HepG2 (cell line): ENCODE data around the gene ZNF341. TPM values are rescaled to one million over a fixed set of nuclear protein-coding genes. Genes with fewer than 3 reads are reported as not detected.
A peak's percentile ranks its signal among the peaks of the same experiment; 100 is the strongest.

Source experiments
- DMTF1 ChIP-seq: sonication (generic); formaldehyde crosslinking; IDR thresholded peaks from 2 replicates; pipeline ENCODE4 v1.4.0; 2020; ENCODE audit warnings: mild to moderate bottlenecking, missing genetic modification reagents
- GABPA ChIP-seq, 2 experiments: IDR thresholded peaks; 2 replicates each; pipeline ENCODE4 v1.6.1; 2011 to 2016; ENCODE audit warnings: low read depth in 2 of 2, low read length in 1 of 2, missing biosample characterization in 1 of 2, missing genetic modification characterization in 1 of 2
- HCFC1 ChIP-seq: fragments of 150-350 bp; IDR thresholded peaks from 2 replicates; pipeline ENCODE4 v1.6.1; 2014; ENCODE audit warnings: low read depth, low read length
- HINFP ChIP-seq: sonication (generic); formaldehyde crosslinking; IDR thresholded peaks from 2 replicates; pipeline ENCODE4 v1.4.0; 2020; ENCODE audit warnings: low read depth, mild to moderate bottlenecking, missing genetic modification reagents
- HIVEP1 ChIP-seq: sonication (generic); formaldehyde crosslinking; IDR thresholded peaks from 2 replicates; pipeline ENCODE4 v1.4.0; 2020; ENCODE audit warnings: mild to moderate bottlenecking, missing genetic modification reagents
- IKZF4 ChIP-seq: sonication (generic); formaldehyde crosslinking; IDR thresholded peaks from 2 replicates; pipeline ENCODE4 v1.5.1; 2020; ENCODE audit warnings: borderline replicate concordance, mild to moderate bottlenecking, low read depth, missing genetic modification reagents; ENCODE audit errors: not compliant biosample characterization
- IRF2 ChIP-seq: IDR thresholded peaks from 2 replicates; pipeline ENCODE4 v1.6.1; 2018; ENCODE audit warnings: missing genetic modification reagents, missing compliant biosample characterization
- NFKB2 ChIP-seq: sonication (generic); formaldehyde crosslinking; IDR thresholded peaks from 2 replicates; pipeline ENCODE4 v1.4.0; 2020; ENCODE audit warnings: missing genetic modification reagents, borderline replicate concordance
- RFXAP ChIP-seq: sonication (generic); formaldehyde crosslinking; IDR thresholded peaks from 2 replicates; pipeline ENCODE4 v1.4.0; 2020; ENCODE audit warnings: missing genetic modification reagents, borderline replicate concordance
- SIX1 ChIP-seq: sonication (generic); formaldehyde crosslinking; IDR thresholded peaks from 2 replicates; pipeline ENCODE4 v1.4.0; 2020; ENCODE audit warnings: missing genetic modification reagents, borderline replicate concordance
- SRF ChIP-seq: IDR thresholded peaks from 2 replicates; pipeline ENCODE4 v1.6.1; 2011; ENCODE audit warnings: mild to moderate bottlenecking, low read depth, low read length, moderate library complexity
- SRSF1 ChIP-seq: fragments of 200-400 bp; formaldehyde crosslinking; optimal IDR thresholded peaks from 2 replicates; pipeline ENCODE3; 2017; ENCODE audit warnings: mild to moderate bottlenecking, low read depth, low read length, moderate library complexity
- SRY ChIP-seq: sonication (generic); formaldehyde crosslinking; IDR thresholded peaks from 2 replicates; pipeline ENCODE4 v1.8.0; 2022; ENCODE audit warnings: mild to moderate bottlenecking, missing genetic modification reagents
- ZMAT5 ChIP-seq: sonication (generic); formaldehyde crosslinking; IDR thresholded peaks from 2 replicates; pipeline ENCODE4 v1.5.0; 2020; ENCODE audit warnings: mild to moderate bottlenecking, low read depth, missing genetic modification reagents, borderline replicate concordance
- ZNF224 ChIP-seq: sonication (generic); formaldehyde crosslinking; IDR thresholded peaks from 2 replicates; pipeline ENCODE4 v1.5.0; 2020; ENCODE audit warnings: mild to moderate bottlenecking, missing genetic modification reagents
- ZNF430 ChIP-seq: sonication (generic); formaldehyde crosslinking; IDR thresholded peaks from 2 replicates; pipeline ENCODE4 v1.9.0; 2021; ENCODE audit warnings: mild to moderate bottlenecking, missing genetic modification reagents
- ZNF558 ChIP-seq: sonication (generic); formaldehyde crosslinking; IDR thresholded peaks from 2 replicates; pipeline ENCODE4 v1.9.0; 2022; ENCODE audit warnings: mild to moderate bottlenecking, missing genetic modification reagents, borderline replicate concordance
- ZNF609 ChIP-seq: sonication (generic); formaldehyde crosslinking; IDR thresholded peaks from 2 replicates; pipeline ENCODE4 v1.4.0; 2020; ENCODE audit warnings: mild to moderate bottlenecking, missing genetic modification reagents, borderline replicate concordance
- polyA plus RNA-seq, 8 experiments: library from polyadenylated mRNA; depleted of rRNA in 3 of 8; stranded (reverse) in 7 of 8; unstranded in 1 of 8; fragments of >200 nt; fragmentation: Illumina TruSeq in 4 of 8; extraction: Trizol in 4 of 8; gene quantifications; 2 replicates each; pipeline versions ENCODE4 v1.2.1 to v1.2.3, GENCODE V29; 2011 to 2016; ENCODE audit warnings: low read depth in 4 of 8, missing spikeins in 1 of 8, mixed read lengths in 1 of 8; ENCODE audit not compliant: insufficient read depth in 1 of 8
- total RNA-seq, 5 experiments: library from RNA; depleted of rRNA; stranded (reverse); fragments of >200 nt; fragmentation: Illumina TruSeq; extraction: Trizol; gene quantifications; 2 replicates each; pipeline ENCODE4 v1.2.3, GENCODE V29; 2016; ENCODE audit warnings: low read depth in 1 of 5

ZNF341 gene
- total and polyA plus RNA-seq, 2 of the 13 experiments (the other 11 are each of a cell fraction or from before 2014, with no cell fraction given): 1.1 to 2.2 TPM

- TF ChIP-seq ZNF609 (peak; percentile 70), DMTF1 (CRISPR knock-in tag) (no peak), ZNF224 (CRISPR knock-in tag) (peak; percentile 59; the same call in 1 of the 2 replicates), HINFP (peak; percentile 76; the same call in 1 of the 2 replicates), SRSF1 (peak; percentile 93), HIVEP1 (CRISPR knock-in tag) (no peak), SIX1 (CRISPR knock-in tag) (peak; percentile 41; the same call in 1 of the 2 replicates), ZMAT5 (CRISPR knock-in tag) (no peak), ZNF558 (CRISPR knock-in tag) (peak; percentile 70; the same call in 1 of the 2 replicates), ZNF430 (CRISPR knock-in tag) (peak; percentile 72; the same call in 1 of the 2 replicates), GABPA (IDR thresholded peaks at IDR 0.05; ENCODE audit: low read depth, low read length) (peak; percentile 70), GABPA (CRISPR knock-in tag; IDR thresholded peaks at IDR 0.05; ENCODE audit: low read depth) (peak; percentile 94), IRF2 (CRISPR knock-in tag) (peak; percentile 99), SRF (peak; percentile 84), SRY (peak; percentile 95), NFKB2 (peak; percentile 92; the same call in 1 of the 2 replicates), IKZF4 (CRISPR knock-in tag) (peak; percentile 50), RFXAP (CRISPR knock-in tag) (peak; percentile 84), HCFC1 (peak; percentile 100)
Observed at GRCh38 chr20:33810885-33811775, 79.3 kb downstream of the ZNF341 start, which contains the start of gene CHMP4B (continued).
